HEK293T (cell line): ENCODE results near the gene TMEM98.
"Not testable (repeated sequence)": the region's sequence is repeated elsewhere in the genome, so short reads cannot be mapped to it uniquely, and the experiment has no call there.

Source experiments
- CTCF ChIA-PET: fragments of 350-600 bp; formaldehyde crosslinking; extraction: SDS; loops from one replicate; lab custom pipeline; 2021; ENCODE audit warnings: antibody characterized with exemption, inconsistent platforms; lab: Yijun Ruan, JAX
- POLR2A ChIA-PET: fragments of 350-600 bp; formaldehyde crosslinking; extraction: SDS; loops from one replicate; lab custom pipeline; 2020; ENCODE audit warnings: antibody characterized with exemption, inconsistent platforms; lab: Yijun Ruan, JAX
- DNase-seq: peaks from one replicate; pipeline ENCODE4 v3.0.0; 2012; ENCODE audit warnings: mixed read lengths; ENCODE audit errors: extremely low spot score
- ARNT ChIP-seq: fragments of 450-650 bp; IDR thresholded peaks from 2 replicates; pipeline ENCODE4 v1.6.1; 2017; ENCODE audit warnings: mild to moderate bottlenecking
- BHLHE40 ChIP-seq: fragments of 450-650 bp; IDR thresholded peaks from 2 replicates; pipeline ENCODE4 v1.6.1; 2016; ENCODE audit warnings: mild to moderate bottlenecking, moderate library complexity, borderline replicate concordance
- CTBP1 ChIP-seq: fragments of 450-650 bp; IDR thresholded peaks from 2 replicates; pipeline ENCODE4 v1.6.1; 2016; ENCODE audit warnings: borderline replicate concordance
- ELF4 ChIP-seq: fragments of 450-650 bp; IDR thresholded peaks from 2 replicates; pipeline ENCODE4 v1.6.1; 2017; ENCODE audit warnings: antibody characterized with exemption
- FOXA1 ChIP-seq: fragments of 450-650 bp; IDR thresholded peaks from 2 replicates; pipeline ENCODE4 v1.6.1; 2016; ENCODE audit warnings: mild to moderate bottlenecking
- FOXK2 ChIP-seq: fragments of 450-650 bp; IDR thresholded peaks from 2 replicates; pipeline ENCODE4 v1.6.1; 2016; ENCODE audit warnings: mild to moderate bottlenecking
- FOXM1 ChIP-seq: fragments of 450-650 bp; IDR thresholded peaks from 2 replicates; pipeline ENCODE4 v1.6.1; 2017; ENCODE audit warnings: mild to moderate bottlenecking, borderline replicate concordance
- HDGF ChIP-seq: fragments of 450-650 bp; IDR thresholded peaks from 2 replicates; pipeline ENCODE4 v1.6.1; 2017; ENCODE audit warnings: antibody characterized with exemption, borderline replicate concordance
- L3MBTL2 ChIP-seq: fragments of 450-650 bp; conservative IDR thresholded peaks from 2 replicates; pipeline ENCODE4 v1.6.1; 2016; ENCODE audit warnings: mild to moderate bottlenecking
- LEF1 ChIP-seq: fragments of 450-650 bp; IDR thresholded peaks from 2 replicates; pipeline ENCODE4 v1.6.1; 2017; ENCODE audit warnings: mild to moderate bottlenecking, borderline replicate concordance
- NFRKB ChIP-seq: fragments of 450-650 bp; IDR thresholded peaks from 2 replicates; pipeline ENCODE4 v1.6.1; 2016; ENCODE audit warnings: mild to moderate bottlenecking, moderate library complexity
- PKNOX1 ChIP-seq: fragments of 450-650 bp; IDR thresholded peaks from 2 replicates; pipeline ENCODE4 v1.6.1; 2016
- SP1 ChIP-seq: fragments of 450-650 bp; IDR thresholded peaks from 2 replicates; pipeline ENCODE4 v1.6.1; 2017
- SUZ12 ChIP-seq: fragments of 450-650 bp; IDR thresholded peaks from 2 replicates; pipeline ENCODE4 v1.6.1; 2016; ENCODE audit warnings: mild to moderate bottlenecking
- TARDBP ChIP-seq: fragments of 450-650 bp; IDR thresholded peaks from 2 replicates; pipeline ENCODE4 v1.6.1; 2016
- ZNF384 ChIP-seq: fragments of 450-650 bp; IDR thresholded peaks from 2 replicates; pipeline ENCODE4 v1.6.1; 2016

Gene TMEM98

GRCh38 chr17:32913593-32913992 lies 14.4 kb upstream of the TMEM98 start:
- DNase-seq = no peak
- ChIA-PET CTCF (interaction anchor here (1.2 kb wide), 1 partner anchor 15 kb away, joined by 4 read pairs; no protein-coding TSS in a partner anchor), POLR2A (no interaction called here)
- TF ChIP-seq HDGF = no peak
- no peak for TF ChIP-seq CTBP1
- no peak for TF ChIP-seq FOXK2
- no peak for TF ChIP-seq ZNF384
- no peak for TF ChIP-seq SP1
- no peak for TF ChIP-seq PKNOX1
- no peak for TF ChIP-seq ELF4
- TF ChIP-seq FOXA1 = no peak
- no peak for TF ChIP-seq LEF1
- TF ChIP-seq TARDBP = no peak
- TF ChIP-seq L3MBTL2 = no peak
- TF ChIP-seq NFRKB = no peak
- no peak for TF ChIP-seq FOXM1
- no peak for TF ChIP-seq SUZ12
- no peak for TF ChIP-seq ARNT
- TF ChIP-seq BHLHE40 = no peak

- DNase-seq = no peak
- ChIA-PET CTCF (interaction anchor here (1.2 kb wide), 1 partner anchor 131 kb away, joined by 4 read pairs; no protein-coding TSS in a partner anchor), POLR2A (interaction anchor here (1.1 kb wide), 1 partner anchor 15 kb away, joined by 4 read pairs; no protein-coding TSS in a partner anchor)
- TF ChIP-seq LEF1 = no peak
- TF ChIP-seq FOXM1 = no peak
- TF ChIP-seq ELF4 = no peak
- no peak for TF ChIP-seq NFRKB
- no peak for TF ChIP-seq HDGF
- TF ChIP-seq FOXA1 = no peak
Observed at GRCh38 chr17:32914181-32914580, 13.8 kb upstream of the TMEM98 start.

GRCh38 chr17:32915245-32915644 lies 12.7 kb upstream of the TMEM98 start:
- no peak for DNase-seq
- POLR2A ChIA-PET = interaction anchor here (1.1 to 1.4 kb wide), 2 partner anchors 12 to 14 kb away, joined by 3 to 4 read pairs; partner anchors contain the start of gene TMEM98
- TF ChIP-seq FOXK2 (no peak), SUZ12 (no peak), FOXM1 (no peak), CTBP1 (no peak), BHLHE40 (no peak), FOXA1 (no peak), SP1 (no peak), PKNOX1 (no peak), ZNF384 (no peak), TARDBP (no peak), ARNT (no peak)
- CTCF ChIA-PET = interaction anchor here (1.2 kb wide), 1 partner anchor 132 kb away, joined by 4 read pairs; no protein-coding TSS in a partner anchor

- CTCF ChIA-PET = interaction anchor here (1.4 to 1.5 kb wide), 2 partner anchors 20 to 133 kb away, joined by 3 to 5 read pairs; no protein-coding TSS in a partner anchor
- TF ChIP-seq SUZ12 (no peak), L3MBTL2 (no peak), PKNOX1 (no peak), LEF1 (no peak), SP1 (no peak), CTBP1 (no peak), ZNF384 (no peak), NFRKB (no peak), FOXK2 (no peak), FOXA1 (no peak), ARNT (no peak), FOXM1 (no peak), BHLHE40 (no peak), ELF4 (no peak)
- POLR2A ChIA-PET = interaction anchor here (1.1 kb wide), 1 partner anchor 13 kb away, joined by 3 read pairs; no protein-coding TSS in a partner anchor
- no peak for DNase-seq
Observed at GRCh38 chr17:32916134-32916533, 11.8 kb upstream of the TMEM98 start.

- DNase-seq = no peak
- no peak for TF ChIP-seq FOXK2
- TF ChIP-seq ARNT = no peak
- TF ChIP-seq ELF4 = no peak
- TF ChIP-seq LEF1 = no peak
- TF ChIP-seq SP1 = no peak
- TF ChIP-seq ZNF384 = no peak
- TF ChIP-seq PKNOX1 = no peak
- no peak for TF ChIP-seq BHLHE40
- CTCF ChIA-PET = interaction anchor here (1.5 kb wide), 1 partner anchor 134 kb away, joined by 5 read pairs; no protein-coding TSS in a partner anchor
- POLR2A ChIA-PET = interaction anchor here (1.1 kb wide), 1 partner anchor 12 kb away, joined by 3 read pairs; no protein-coding TSS in a partner anchor
Observed at GRCh38 chr17:32917081-32917480, 10.9 kb upstream of the TMEM98 start.

GRCh38 chr17:32917842-32918241 lies 10.1 kb upstream of the TMEM98 start:
- ChIA-PET CTCF (interaction anchor here (1.2 kb wide), 1 partner anchor 8 kb away, joined by 4 read pairs; no protein-coding TSS in a partner anchor), POLR2A (no interaction called here)
- no peak for DNase-seq
- no peak for TF ChIP-seq BHLHE40
- no peak for TF ChIP-seq L3MBTL2
- no peak for TF ChIP-seq SP1
- TF ChIP-seq ZNF384 = no peak
- no peak for TF ChIP-seq FOXA1
- no peak for TF ChIP-seq PKNOX1
- TF ChIP-seq CTBP1 = no peak
- TF ChIP-seq FOXK2 = no peak

GRCh38 chr17:32919876-32920275 lies 8.1 kb upstream of the TMEM98 start:
- DNase-seq = not testable (repeated sequence)
- POLR2A ChIA-PET = interaction anchor here (1.2 kb wide), 1 partner anchor 9 kb away, joined by 4 read pairs; no protein-coding TSS in a partner anchor
- CTCF ChIA-PET = interaction anchor here (1.3 to 1.5 kb wide), 2 partner anchors 10 to 17 kb away, joined by 3 to 4 read pairs; no protein-coding TSS in a partner anchor
